ENCODE data around the gene SHC1.

Gene SHC1

GRCh38 chr1:154937988-154938386 is 32.6 kb downstream of the SHC1 start:
- no peak for DNase-seq (ENCODE audit: low read depth in 2 of 2)

DNA sequence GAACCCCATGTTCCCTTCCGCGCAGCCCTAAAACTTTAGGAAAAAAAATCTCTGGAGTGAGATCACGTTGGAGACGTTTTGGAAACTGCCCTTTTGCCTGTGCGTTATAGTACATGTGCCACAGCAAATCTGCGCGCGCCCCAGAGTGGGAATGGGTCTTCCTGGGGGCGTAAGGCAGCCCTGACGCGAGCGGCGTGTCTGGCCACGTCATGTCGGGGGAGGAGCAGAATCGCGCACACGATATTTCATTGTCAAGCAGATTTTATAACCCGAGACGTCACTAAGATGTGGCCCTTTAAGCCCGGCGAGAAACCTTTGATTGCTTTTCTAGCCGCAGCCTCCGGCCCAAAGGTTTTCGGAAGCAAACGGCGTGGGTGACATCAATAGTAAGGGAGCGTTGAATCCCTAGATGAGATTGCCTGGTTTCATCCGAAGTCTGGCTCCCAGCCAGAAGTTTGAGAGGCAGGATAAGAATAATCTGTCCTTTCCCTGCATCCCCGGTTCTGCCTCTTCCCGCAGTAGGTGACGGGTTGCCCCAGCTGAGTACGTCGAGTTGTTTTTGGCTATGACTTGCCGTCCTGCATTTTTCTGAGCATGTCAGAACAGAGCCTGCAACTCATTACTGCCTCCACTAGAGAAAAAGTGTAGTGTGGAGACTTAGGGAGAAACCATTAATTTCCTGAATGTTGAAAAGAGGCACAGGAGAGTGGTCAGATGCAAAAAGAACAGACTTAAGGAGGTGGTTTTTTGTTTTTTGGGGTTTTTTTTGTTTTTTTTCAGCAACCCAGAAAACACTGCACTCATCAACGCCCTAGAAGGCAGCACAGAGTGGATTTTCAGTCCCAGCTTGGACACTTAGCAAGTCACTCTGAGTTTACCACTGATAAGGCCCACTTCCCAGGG is 33.2 kb downstream of the SHC1 start:
- DNase-seq (ENCODE audit: low read depth in 2 of 2): peak; percentile 70 to 77

DNA sequence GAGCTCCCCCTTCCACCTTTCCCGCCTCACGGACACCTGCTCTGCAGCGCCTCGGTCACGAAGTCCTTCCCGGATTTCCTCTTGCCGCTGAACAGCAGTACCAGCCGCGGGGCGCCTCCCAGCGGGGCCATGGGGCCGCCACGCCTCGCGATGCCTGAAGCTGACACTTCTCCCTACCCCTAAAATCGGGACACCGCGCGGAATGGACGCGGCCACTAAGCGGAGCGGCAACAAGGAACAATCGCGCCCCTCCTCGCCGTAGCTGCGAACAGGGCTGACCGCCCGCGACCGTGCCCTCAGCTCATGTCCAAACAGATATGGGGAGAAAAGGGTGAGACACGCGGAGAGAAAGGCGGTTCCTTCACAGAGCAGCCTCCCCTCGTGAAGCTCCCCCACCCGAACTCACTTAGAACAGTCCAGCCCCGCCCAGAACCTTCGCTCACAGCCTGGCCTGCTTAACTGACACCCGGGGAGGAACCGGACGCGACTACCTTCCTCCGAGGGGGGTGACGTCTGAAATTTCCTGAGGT is 33.9 kb downstream of the SHC1 start, which contains the start of gene PMVK:
TSS of gene PMVK (minus strand) at position 165 of the 530 bp plus-strand sequence. CDS start at position 131, 34 bp downstream.
- peak; percentile 91 to 94 for DNase-seq (ENCODE audit: low read depth in 2 of 2)

DNA sequence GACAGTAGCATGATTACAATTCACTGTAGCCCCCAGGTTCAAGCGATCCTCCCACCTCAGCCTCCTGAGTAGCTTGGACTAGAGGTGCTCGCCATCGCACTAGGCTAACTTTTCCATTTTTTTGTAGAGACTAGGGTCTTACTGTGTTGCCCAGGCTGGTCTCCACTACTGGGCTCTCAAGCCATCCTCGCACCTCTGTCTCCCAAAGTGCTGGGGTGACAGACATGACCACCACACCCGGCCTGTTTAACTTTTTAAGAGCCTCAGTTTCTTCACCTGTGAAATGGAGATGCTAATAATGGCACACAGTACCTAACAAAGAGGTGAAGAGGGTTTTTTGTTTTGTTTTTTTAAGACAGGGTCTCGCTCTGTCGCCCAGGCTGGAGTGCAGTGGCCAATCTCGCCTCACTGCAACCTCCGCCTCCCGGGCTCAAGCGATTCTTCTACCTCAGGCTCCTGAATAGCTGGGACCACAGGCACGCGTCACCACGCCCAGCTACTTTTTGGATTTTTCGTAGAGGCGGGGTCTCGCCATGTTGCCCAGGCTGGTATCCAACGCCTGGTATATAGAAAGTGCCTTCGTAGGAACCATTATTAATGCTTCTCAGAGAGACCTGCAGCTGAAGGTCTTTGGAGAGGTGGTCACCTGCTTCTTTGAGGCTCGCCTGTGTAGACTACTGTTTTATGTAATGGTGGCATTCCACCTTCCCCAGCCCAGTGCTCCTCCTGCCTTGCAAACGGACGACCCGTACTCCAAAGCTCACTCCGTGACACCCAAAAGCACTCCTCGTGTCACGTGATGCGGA is 34.6 kb downstream of the SHC1 start:
- DNase-seq (ENCODE audit: low read depth in 2 of 2): no peak

- no peak for DNase-seq (ENCODE audit: low read depth in 2 of 2)
Measured at GRCh38 chr1:154934358-154934948, 36.1 kb downstream of the SHC1 start.

GRCh38 chr1:154931940-154932487 is 38.5 kb downstream of the SHC1 start:
- DNase-seq (ENCODE audit: low read depth in 2 of 2): no peak

GRCh38 chr1:154926201-154926600 is 44.3 kb downstream of the SHC1 start:
- no peak for DNase-seq (ENCODE audit: low read depth in 2 of 2)

DNA sequence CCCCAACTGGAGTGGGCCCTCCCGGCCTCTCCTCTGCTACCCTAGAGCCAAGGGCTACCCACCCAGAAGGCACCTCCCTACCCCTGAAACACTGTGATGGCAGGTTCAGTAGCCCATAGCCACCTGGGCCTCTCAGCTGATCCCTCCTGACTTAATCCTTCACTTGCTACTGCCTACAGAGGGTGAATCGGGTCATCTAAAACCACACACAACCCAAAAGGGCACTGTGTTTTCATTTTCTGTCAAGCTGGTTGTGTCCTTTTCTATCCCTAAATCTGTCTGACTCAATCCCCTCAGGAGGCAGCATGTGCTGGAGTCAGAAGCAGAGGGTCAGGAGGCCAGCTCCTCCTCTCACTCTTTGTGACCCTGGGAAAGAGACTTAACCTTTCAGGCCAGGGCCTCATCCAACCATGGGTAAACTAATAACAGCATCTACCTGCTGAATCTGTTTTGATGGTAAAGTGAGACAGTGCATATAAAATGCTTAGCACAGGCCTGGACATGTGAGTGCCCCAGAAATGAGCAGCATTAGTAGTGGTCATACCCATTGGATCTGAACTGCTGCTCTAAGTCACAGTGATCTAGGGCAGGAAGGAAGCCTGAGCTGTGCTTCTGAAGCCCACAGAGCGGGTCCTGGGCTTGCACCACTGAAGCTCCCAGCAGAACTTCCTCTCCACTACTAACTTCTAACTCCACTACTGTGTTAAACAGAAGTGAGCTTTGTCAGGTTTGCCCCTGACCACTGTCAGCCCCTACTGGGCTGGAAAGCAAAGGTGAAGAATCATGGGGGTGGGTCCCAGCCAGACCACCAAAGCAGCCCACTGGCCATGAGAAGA is 45.0 kb downstream of the SHC1 start:
- no peak for DNase-seq (ENCODE audit: low read depth in 2 of 2)

DNA sequence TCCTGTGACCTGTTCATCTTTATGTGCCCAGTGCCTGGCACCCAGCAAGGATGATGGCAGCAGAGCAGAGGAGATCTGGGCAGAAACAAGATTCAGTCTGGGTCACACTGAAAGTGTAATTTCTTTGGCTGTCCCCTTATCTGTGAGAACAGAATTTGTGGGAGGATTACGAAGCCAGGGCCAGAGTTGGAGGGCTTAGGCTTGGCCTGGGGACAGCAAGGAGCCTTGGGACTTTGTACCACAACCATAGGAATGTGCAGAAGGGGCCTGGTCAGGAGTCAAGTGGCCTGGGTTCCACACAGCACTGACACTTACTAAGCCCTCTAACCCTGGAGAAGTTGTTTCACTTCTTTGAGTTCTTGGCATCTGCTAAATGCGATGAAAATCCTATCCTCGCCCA is 46.9 kb downstream of the SHC1 start:
- no peak for DNase-seq (ENCODE audit: low read depth in 2 of 2)

DNA sequence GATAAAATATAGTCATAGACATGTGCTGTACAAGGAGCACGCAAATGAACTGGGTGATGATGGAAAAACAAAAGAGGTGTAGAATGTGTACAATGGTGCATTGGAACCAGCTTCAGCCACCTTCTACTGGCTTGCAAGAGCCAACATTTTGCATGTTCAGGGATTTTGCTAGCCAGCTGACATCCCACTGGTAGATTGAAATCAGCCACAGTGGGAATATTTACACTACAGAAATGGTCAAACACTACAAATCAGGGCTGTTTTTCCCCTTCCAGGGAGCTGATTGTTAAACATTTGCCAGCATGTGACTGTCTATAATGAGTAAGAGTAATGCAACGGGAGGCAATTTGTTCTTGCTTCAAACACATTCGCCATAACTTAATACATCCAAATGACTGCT is 57.3 kb downstream of the SHC1 start:
- no peak for DNase-seq (ENCODE audit: low read depth in 2 of 2)

DNA sequence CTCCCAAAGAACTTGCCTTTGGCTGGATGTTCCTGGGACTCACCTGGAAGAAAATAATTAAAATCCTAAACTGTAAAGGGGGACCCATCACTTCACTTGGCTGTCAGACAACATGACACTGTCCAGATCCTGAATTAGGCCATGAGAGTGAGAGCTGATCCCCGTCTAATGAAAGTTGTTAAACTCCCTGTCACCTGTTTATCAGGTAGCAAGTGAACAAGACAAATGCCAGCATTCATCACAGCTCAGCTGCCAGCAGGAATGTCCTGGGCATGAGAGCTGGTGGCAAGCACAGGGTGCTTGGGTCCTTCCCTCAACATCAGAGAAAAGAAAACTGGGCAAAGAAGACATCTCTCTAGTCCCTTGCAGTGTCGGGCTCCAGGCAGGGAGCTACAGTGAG is 57.8 kb downstream of the SHC1 start:
- DNase-seq (ENCODE audit: low read depth in 2 of 2): no peak

Measured in stimulated activated CD8-positive, alpha-beta memory T cell treated with anti-CD3 and anti-CD28 coated beads, Interleukin-15, amount 100 ng/mL, for 4 hours (primary cell).